ENCODE data around the gene RPS24.

Gene RPS24

GRCh38 chr10:78028438-78029268 lies 5.0 kb upstream of the RPS24 start:
- DNase-seq, result no peak

GRCh38 chr10:78029269-78030226 lies 4.1 kb upstream of the RPS24 start, which contains the start of gene POLR3A:
Gene POLR3A (minus strand): TSS chr10:78029515. CDS start chr10:78029407, 108 bp downstream.
- DNase-seq, result peak; percentile 90

GRCh38 chr10:78033387-78033636 lies 351 bp upstream of the RPS24 start:
- DNase-seq, result no peak

GRCh38 chr10:78035025-78035424 lies 1.4 kb downstream of the RPS24 start:
- no peak for DNase-seq

GRCh38 chr10:78035437-78035836 lies 1.8 kb downstream of the RPS24 start:
- no peak for DNase-seq

GRCh38 chr10:78035933-78036583 lies 2.4 kb downstream of the RPS24 start:
- no peak for DNase-seq

GRCh38 chr10:78038105-78038504 lies 4.4 kb downstream of the RPS24 start:
- no peak for DNase-seq

- no peak for DNase-seq
These were observed 5.3 kb downstream of the RPS24 start for GRCh38 chr10:78038791-78039547.

GRCh38 chr10:78039743-78040142 lies 6.1 kb downstream of the RPS24 start:
- no peak for DNase-seq

GRCh38 chr10:78041170-78042057 lies 7.8 kb downstream of the RPS24 start:
- DNase-seq, result no peak

GRCh38 chr10:78042058-78042751 lies 8.5 kb downstream of the RPS24 start:
- no peak for DNase-seq

- no peak for DNase-seq
These were observed 9.1 kb downstream of the RPS24 start for GRCh38 chr10:78042752-78043104.

GRCh38 chr10:78044179-78044578 lies 10.5 kb downstream of the RPS24 start:
- no peak for DNase-seq

GRCh38 chr10:78044699-78045098 lies 11.0 kb downstream of the RPS24 start:
- no peak for DNase-seq

GRCh38 chr10:78045237-78045636 lies 11.6 kb downstream of the RPS24 start:
- no peak for DNase-seq

- no peak for DNase-seq
These were observed 12.2 kb downstream of the RPS24 start for GRCh38 chr10:78045856-78046255.

- DNase-seq, result no peak
These were observed 13.1 kb downstream of the RPS24 start for GRCh38 chr10:78046711-78047269.

- DNase-seq, result peak; percentile 81
These were observed 13.7 kb downstream of the RPS24 start for GRCh38 chr10:78047314-78047891.

GRCh38 chr10:78049851-78050250 lies 16.2 kb downstream of the RPS24 start:
- no peak for DNase-seq

- DNase-seq, result no peak
These were observed 19.7 kb downstream of the RPS24 start for GRCh38 chr10:78053211-78053868.
